ENCODE results near the gene ITGB1BP1. TPM values are rescaled to one million over a fixed set of nuclear protein-coding genes. Genes with fewer than 3 reads are reported as not detected.

ITGB1BP1 gene
- total RNA-seq, 4 donors from 2014 or later = 65.9 to 97.3 (median 89.0) TPM

GRCh38 chr2:9460441-9461017 lies 37.2 kb upstream of the ITGB1BP1 start:
- Histone ChIP-seq H3K27me3 (no peaks in the 10 kb centered on the region), H3K36me3 (peaks cover 0 to 70% (median 0%) of the 10 kb centered on the region in 3 donors), H3K4me3 (no peak overlapping the region), H3K4me1 (no peaks in the 10 kb centered on the region), H3K27ac (no peak overlapping the region), H3K9me3 (no peaks in the 10 kb centered on the region)
- DNase-seq (ENCODE audit: low spot score in 2 of 2) = no peak
- TF ChIP-seq EP300 (IDR thresholded peaks at IDR 0.05) (no peak), POLR2A (IDR thresholded peaks at IDR 0.05) (no peak)
- TF ChIP-seq, protein P1, sequence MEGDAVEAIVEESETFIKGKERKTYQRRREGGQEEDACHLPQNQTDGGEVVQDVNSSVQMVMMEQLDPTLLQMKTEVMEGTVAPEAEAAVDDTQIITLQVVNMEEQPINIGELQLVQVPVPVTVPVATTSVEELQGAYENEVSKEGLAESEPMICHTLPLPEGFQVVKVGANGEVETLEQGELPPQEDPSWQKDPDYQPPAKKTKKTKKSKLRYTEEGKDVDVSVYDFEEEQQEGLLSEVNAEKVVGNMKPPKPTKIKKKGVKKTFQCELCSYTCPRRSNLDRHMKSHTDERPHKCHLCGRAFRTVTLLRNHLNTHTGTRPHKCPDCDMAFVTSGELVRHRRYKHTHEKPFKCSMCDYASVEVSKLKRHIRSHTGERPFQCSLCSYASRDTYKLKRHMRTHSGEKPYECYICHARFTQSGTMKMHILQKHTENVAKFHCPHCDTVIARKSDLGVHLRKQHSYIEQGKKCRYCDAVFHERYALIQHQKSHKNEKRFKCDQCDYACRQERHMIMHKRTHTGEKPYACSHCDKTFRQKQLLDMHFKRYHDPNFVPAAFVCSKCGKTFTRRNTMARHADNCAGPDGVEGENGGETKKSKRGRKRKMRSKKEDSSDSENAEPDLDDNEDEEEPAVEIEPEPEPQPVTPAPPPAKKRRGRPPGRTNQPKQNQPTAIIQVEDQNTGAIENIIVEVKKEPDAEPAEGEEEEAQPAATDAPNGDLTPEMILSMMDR (IDR thresholded peaks at IDR 0.05) = no peak
- WGBS, 2 donors = 53 to 56% methylated on average over 3 of the region's 3 CpGs

GRCh38 chr2:9451231-9451630 lies 27.9 kb upstream of the ITGB1BP1 start:
- Histone ChIP-seq H3K27ac (no peak overlapping the region), H3K4me3 (no peak overlapping the region), H3K36me3 (peaks cover 0 to 90% (median 0%) of the 10 kb centered on the region in 3 donors), H3K4me1 (no peaks in the 10 kb centered on the region), H3K27me3 (no peaks in the 10 kb centered on the region), H3K9me3 (no peaks in the 10 kb centered on the region)
- no peak for TF ChIP-seq EP300 (IDR thresholded peaks at IDR 0.05)
- no peak for DNase-seq (ENCODE audit: low spot score in 2 of 2)
- WGBS, 2 donors = 90 to 96% methylated on average over 1 of the region's 1 CpG

DNA sequence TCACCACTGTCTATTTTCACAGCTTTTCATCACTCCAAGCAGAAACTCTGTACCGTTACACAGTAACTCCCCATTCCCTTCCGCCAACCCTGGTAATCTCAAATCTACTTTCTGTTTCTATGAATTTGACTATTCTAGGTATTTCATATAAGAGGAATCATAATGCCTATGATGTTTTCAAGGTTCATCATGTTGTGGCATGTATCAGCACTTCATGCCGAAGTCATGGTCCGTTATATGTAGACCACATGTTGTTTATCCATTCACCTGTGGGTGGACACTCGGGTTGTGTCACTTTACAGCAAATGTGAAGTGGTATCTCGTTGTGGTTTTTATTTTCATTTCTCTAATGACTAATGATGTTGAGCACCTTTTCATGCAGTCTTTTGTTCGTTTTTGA lies 21.8 kb upstream of the ITGB1BP1 start:
- H3K27ac ChIP-seq = no peak overlapping the region
- no peak overlapping the region for H3K4me3 ChIP-seq
- peaks cover 0 to 15% (median 0%) of the 10 kb centered on the region in 4 donors for H3K4me1 ChIP-seq
- no peaks in the 10 kb centered on the region for H3K9me3 ChIP-seq
- no peak for DNase-seq (ENCODE audit: low spot score in 2 of 2)
- H3K27me3 ChIP-seq = no peaks in the 10 kb centered on the region
- TF ChIP-seq, protein P1 (IDR thresholded peaks at IDR 0.05) = no peak
- TF ChIP-seq POLR2A (IDR thresholded peaks at IDR 0.05) (no peak), EP300 (IDR thresholded peaks at IDR 0.05) (no peak)
- peaks cover 0 to 92% (median 4%) of the 10 kb centered on the region in 3 donors for H3K36me3 ChIP-seq
- WGBS, 2 donors = 77 to 87% methylated on average over 7 of the region's 7 CpGs

DNA sequence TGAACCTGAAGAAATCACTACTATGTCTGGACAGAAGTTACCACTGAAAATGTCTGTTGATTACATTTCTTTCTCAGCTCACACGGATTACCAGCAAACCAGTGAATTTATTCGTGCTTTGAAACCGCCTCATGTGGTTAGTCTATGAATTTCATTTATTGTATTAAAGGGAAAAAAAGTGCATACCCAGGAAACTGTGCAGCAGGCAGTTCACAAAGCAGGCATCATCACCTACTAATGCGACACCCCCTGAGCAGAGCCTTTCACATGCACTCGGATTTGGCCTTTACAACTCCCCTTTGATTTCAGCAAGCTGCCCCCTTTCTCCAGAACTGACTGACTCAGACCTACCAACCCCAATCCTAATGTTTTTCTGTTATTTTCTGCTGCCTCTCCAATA lies 20.2 kb upstream of the ITGB1BP1 start:
- Histone ChIP-seq H3K27me3 (no peaks in the 10 kb centered on the region), H3K27ac (no peak overlapping the region), H3K4me3 (no peak overlapping the region), H3K36me3 (peaks cover 0 to 84% (median 4%) of the 10 kb centered on the region in 3 donors), H3K4me1 (peaks cover 0 to 24% (median 2%) of the 10 kb centered on the region in 4 donors), H3K9me3 (no peaks in the 10 kb centered on the region)
- TF ChIP-seq, protein P1 (IDR thresholded peaks at IDR 0.05) = no peak
- no peak for TF ChIP-seq POLR2A (IDR thresholded peaks at IDR 0.05)
- DNase-seq (ENCODE audit: low spot score in 2 of 2) = no peak
- 89 to 93% methylated on average over 5 of the region's 5 CpGs for WGBS, 2 donors

- TF ChIP-seq EP300 (IDR thresholded peaks at IDR 0.05) = no peak
- TF ChIP-seq POLR2A (IDR thresholded peaks at IDR 0.05) = no peak
- TF ChIP-seq, protein P1 (IDR thresholded peaks at IDR 0.05) = no peak
- Histone ChIP-seq H3K4me3 (no peak overlapping the region), H3K9me3 (no peaks in the 10 kb centered on the region), H3K27me3 (no peaks in the 10 kb centered on the region), H3K27ac (peak overlapping the region in 1 of 4 donors; percentile 47), H3K36me3 (peaks cover 0 to 84% (median 12%) of the 10 kb centered on the region in 3 donors), H3K4me1 (peaks cover 0 to 24% (median 2%) of the 10 kb centered on the region in 4 donors)
- WGBS, 2 donors = 26 to 30% methylated on average over 3 of the region's 3 CpGs
- DNase-seq (ENCODE audit: low spot score in 2 of 2) = no peak
Observed at GRCh38 chr2:9441556-9441955, 18.2 kb upstream of the ITGB1BP1 start.

Data from tibial nerve (tissue), 4 donors.